ENCODE measurements around the gene PDXK. TPM values are rescaled to one million over a fixed set of nuclear protein-coding genes. Genes with fewer than 3 reads are reported as not detected.

Gene PDXK
- polyA plus RNA-seq, 1 of the 3 experiments (the other 2 are of a cell fraction), result 85.7 TPM

GRCh38 chr21:43779660-43780059 lies 60.7 kb downstream of the PDXK start:
- Histone ChIP-seq H3K79me2 (ENCODE audit: insufficient read depth) (peaks cover 15% of the 10 kb centered on the region; the same call in 1 of the 2 replicates), H3K27me3 (ENCODE audit: insufficient read depth) (no peaks in the 10 kb centered on the region), H3K9me3 (no peaks in the 10 kb centered on the region), H3K4me3 (ENCODE audit: low read depth in 2 of 2, low read length in 1 of 2) (no peak overlapping the region), H3F3A (replicated peaks; ENCODE audit: insufficient read depth) (no peaks in the 10 kb centered on the region), H3K9ac (no peak overlapping the region), H3K4me1 (ENCODE audit: control insufficient read depth in 1 of 2, insufficient read depth in 2 of 2, low read depth in 1 of 2, low read length in 1 of 2) (peaks cover 0 to 6% of the 10 kb centered on the region in 2 experiments; a peak in 1 of 4 replicates), H4K20me1 (ENCODE audit: insufficient read depth) (no peaks in the 10 kb centered on the region), H3K4me2 (no peak overlapping the region), H3K9me2 (no peaks in the 10 kb centered on the region), H2AFZ (ENCODE audit: low read depth) (no peak overlapping the region), H3K27ac (ENCODE audit: low read depth in 2 of 2, low read length in 1 of 2) (no peak overlapping the region), H3K36me3 (replicated peaks in 1 of 2; ENCODE audit: control insufficient read depth in 1 of 2, insufficient read depth in 2 of 2, low read length in 1 of 2) (no peaks in the 10 kb centered on the region)
- 78% methylated on average over 5 of the region's 5 CpGs for WGBS (ENCODE audit: low lambda C conversion rate)
- ChIA-PET CTCF (interaction anchor here (2.3 kb wide), 1 partner anchor 10 kb away, joined by 9 read pairs; the partner anchor contains the start of gene RRP1), POLR2A (no interaction called here)
- no peak for DNase-seq
- no peak for TF ChIP-seq GABPA (IDR thresholded peaks at IDR 0.05; ENCODE audit: low read depth)
- no peak for TF ChIP-seq SMC3 (IDR thresholded peaks at IDR 0.05; ENCODE audit: low read depth, low read length)
- no peak for TF ChIP-seq RXRA (IDR thresholded peaks at IDR 0.05; ENCODE audit: borderline replicate concordance, low read depth)

- no peak for DNase-seq
- WGBS (ENCODE audit: low lambda C conversion rate), result 68% methylated on average over 6 of the region's 6 CpGs
- POLR2A ChIA-PET, result no interaction called here
Measured at GRCh38 chr21:43781846-43782245, 62.9 kb downstream of the PDXK start.

More at GRCh38 chr21:43781846-43782245, 62.9 kb downstream of the PDXK start:
- H4K20me1 ChIP-seq (ENCODE audit: insufficient read depth), result no peaks in the 10 kb centered on the region
- H3K27ac ChIP-seq (ENCODE audit: low read depth in 2 of 2, low read length in 1 of 2), result no peak overlapping the region
- no peak overlapping the region for H3K4me2 ChIP-seq
- no peaks in the 10 kb centered on the region for H3K9me2 ChIP-seq
- H3K9ac ChIP-seq, result no peak overlapping the region
- no peaks in the 10 kb centered on the region for H3K4me1 ChIP-seq (ENCODE audit: control insufficient read depth in 1 of 2, insufficient read depth in 2 of 2, low read depth in 1 of 2, low read length in 1 of 2)
- H3K9me3 ChIP-seq, result no peaks in the 10 kb centered on the region
- CTCF ChIA-PET, result interaction anchor here (1.2 kb wide), 1 partner anchor 193 kb away, joined by 3 read pairs; no protein-coding TSS in a partner anchor
- TF ChIP-seq NFIC (IDR thresholded peaks at IDR 0.05; ENCODE audit: borderline replicate concordance) (no peak), NRF1 (IDR thresholded peaks at IDR 0.05; ENCODE audit: low read depth, low read length) (no peak), PBX3 (IDR thresholded peaks at IDR 0.05) (no peak), CTCF (IDR thresholded peaks at IDR 0.05) (no peak), GATA2 (CRISPR knock-in tag; IDR thresholded peaks at IDR 0.05) (no peak), ELF1 (IDR thresholded peaks at IDR 0.05) (no peak), EP300 (IDR thresholded peaks at IDR 0.05; ENCODE audit: borderline replicate concordance in 1 of 2, low read depth in 1 of 2, low read length in 1 of 2) (no peak), YY1 (IDR thresholded peaks at IDR 0.05; ENCODE audit: low read depth) (no peak)
- H3K27me3 ChIP-seq (ENCODE audit: insufficient read depth), result no peaks in the 10 kb centered on the region
- H3F3A ChIP-seq (replicated peaks; ENCODE audit: insufficient read depth), result peaks cover 4% of the 10 kb centered on the region
- no peak overlapping the region for H2AFZ ChIP-seq (ENCODE audit: low read depth)
- H3K79me2 ChIP-seq (ENCODE audit: insufficient read depth), result no peaks in the 10 kb centered on the region
- H3K36me3 ChIP-seq (replicated peaks in 1 of 2; ENCODE audit: control insufficient read depth in 1 of 2, insufficient read depth in 2 of 2, low read length in 1 of 2), result no peaks in the 10 kb centered on the region
- no peak overlapping the region for H3K4me3 ChIP-seq (ENCODE audit: low read depth in 2 of 2, low read length in 1 of 2)

Data from SK-N-SH (cell line).